ENCODE measurements around the gene C11orf71.

C11orf71 gene

GRCh38 chr11:114395736-114396135 is 4.6 kb downstream of the C11orf71 start:
- ChIA-PET CTCF (no interaction called here), POLR2A (no interaction called here)
- no peak for DNase-seq (ENCODE audit: extremely low spot score)
- TF ChIP-seq PKNOX1 (IDR thresholded peaks at IDR 0.05) (no peak), BHLHE40 (IDR thresholded peaks at IDR 0.05; ENCODE audit: borderline replicate concordance) (no peak), CTBP1 (IDR thresholded peaks at IDR 0.05; ENCODE audit: borderline replicate concordance) (no peak), FOXA1 (IDR thresholded peaks at IDR 0.05) (no peak), SUZ12 (IDR thresholded peaks at IDR 0.05) (no peak), L3MBTL2 (conservative IDR thresholded peaks at IDR 0.05) (no peak), FOXK2 (IDR thresholded peaks at IDR 0.05) (no peak), HDGF (IDR thresholded peaks at IDR 0.05; ENCODE audit: borderline replicate concordance) (no peak), ZNF384 (IDR thresholded peaks at IDR 0.05) (no peak)

GRCh38 chr11:114392735-114393667 is 7.3 kb downstream of the C11orf71 start:
- POLR2A ChIA-PET = no interaction called here
- CTCF ChIA-PET = no interaction called here
- no peak for DNase-seq (ENCODE audit: extremely low spot score)
- TF ChIP-seq CTBP1 (IDR thresholded peaks at IDR 0.05; ENCODE audit: borderline replicate concordance) (no peak), SP1 (IDR thresholded peaks at IDR 0.05) (no peak), TARDBP (IDR thresholded peaks at IDR 0.05) (no peak), ARNT (IDR thresholded peaks at IDR 0.05) (no peak), SUZ12 (IDR thresholded peaks at IDR 0.05) (no peak), L3MBTL2 (conservative IDR thresholded peaks at IDR 0.05) (no peak), BHLHE40 (IDR thresholded peaks at IDR 0.05; ENCODE audit: borderline replicate concordance) (no peak), FOXA1 (IDR thresholded peaks at IDR 0.05) (no peak), FOXK2 (IDR thresholded peaks at IDR 0.05) (no peak), PKNOX1 (IDR thresholded peaks at IDR 0.05) (no peak), ZNF384 (IDR thresholded peaks at IDR 0.05) (no peak), ELF4 (IDR thresholded peaks at IDR 0.05) (no peak), NFRKB (IDR thresholded peaks at IDR 0.05) (no peak)

- POLR2A ChIA-PET = no interaction called here
- no peak for DNase-seq (ENCODE audit: extremely low spot score)
- CTCF ChIA-PET = no interaction called here
- TF ChIP-seq PKNOX1 (IDR thresholded peaks at IDR 0.05) (no peak), LEF1 (IDR thresholded peaks at IDR 0.05; ENCODE audit: borderline replicate concordance) (no peak), ZNF384 (IDR thresholded peaks at IDR 0.05) (no peak), FOXK2 (IDR thresholded peaks at IDR 0.05) (no peak), HDGF (IDR thresholded peaks at IDR 0.05; ENCODE audit: borderline replicate concordance) (no peak), BHLHE40 (IDR thresholded peaks at IDR 0.05; ENCODE audit: borderline replicate concordance) (no peak), NFRKB (IDR thresholded peaks at IDR 0.05) (no peak), FOXA1 (IDR thresholded peaks at IDR 0.05) (no peak), SUZ12 (IDR thresholded peaks at IDR 0.05) (no peak), ARNT (IDR thresholded peaks at IDR 0.05) (no peak), CTBP1 (IDR thresholded peaks at IDR 0.05; ENCODE audit: borderline replicate concordance) (no peak), FOXM1 (IDR thresholded peaks at IDR 0.05; ENCODE audit: borderline replicate concordance) (no peak), ELF4 (IDR thresholded peaks at IDR 0.05) (no peak), TARDBP (IDR thresholded peaks at IDR 0.05) (no peak), SP1 (IDR thresholded peaks at IDR 0.05) (no peak), L3MBTL2 (conservative IDR thresholded peaks at IDR 0.05) (no peak)
These were observed 13.8 kb downstream of the C11orf71 start for GRCh38 chr11:114386545-114386944.

DNA sequence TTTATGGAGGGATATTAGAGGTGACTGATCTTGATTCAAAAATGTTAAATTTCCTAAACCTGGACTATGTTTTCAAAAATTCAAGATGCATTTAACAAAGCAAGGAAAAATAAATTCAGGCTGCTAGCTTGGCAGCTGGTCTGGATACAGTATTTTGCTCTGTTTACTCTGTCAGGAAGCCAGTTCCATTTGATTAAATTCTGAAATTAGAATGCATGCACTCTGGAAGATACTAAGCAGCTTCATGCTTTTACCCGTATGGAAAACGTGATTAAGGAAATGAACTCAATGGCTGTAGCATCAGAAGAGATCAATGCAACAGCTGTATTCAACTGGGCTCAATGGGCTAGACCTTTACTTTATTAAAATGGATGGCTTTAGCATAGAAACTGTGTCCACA is 14.2 kb downstream of the C11orf71 start:
- no peak for DNase-seq (ENCODE audit: extremely low spot score)
- TF ChIP-seq SUZ12 (IDR thresholded peaks at IDR 0.05) (no peak), NFRKB (IDR thresholded peaks at IDR 0.05) (no peak), TARDBP (IDR thresholded peaks at IDR 0.05) (no peak), LEF1 (IDR thresholded peaks at IDR 0.05; ENCODE audit: borderline replicate concordance) (no peak), L3MBTL2 (conservative IDR thresholded peaks at IDR 0.05) (no peak), PKNOX1 (IDR thresholded peaks at IDR 0.05) (no peak), ELF4 (IDR thresholded peaks at IDR 0.05) (no peak), BHLHE40 (IDR thresholded peaks at IDR 0.05; ENCODE audit: borderline replicate concordance) (no peak), FOXA1 (IDR thresholded peaks at IDR 0.05) (no peak)
- CTCF ChIA-PET = no interaction called here
- POLR2A ChIA-PET = no interaction called here

- TF ChIP-seq FOXK2 (IDR thresholded peaks at IDR 0.05) = no peak
- TF ChIP-seq FOXA1 (IDR thresholded peaks at IDR 0.05) = no peak
- TF ChIP-seq ZNF384 (IDR thresholded peaks at IDR 0.05) = no peak
- TF ChIP-seq LEF1 (IDR thresholded peaks at IDR 0.05; ENCODE audit: borderline replicate concordance) = no peak
- TF ChIP-seq PKNOX1 (IDR thresholded peaks at IDR 0.05) = no peak
- no peak for TF ChIP-seq SUZ12 (IDR thresholded peaks at IDR 0.05)
- TF ChIP-seq SP1 (IDR thresholded peaks at IDR 0.05) = no peak
- no peak for DNase-seq (ENCODE audit: extremely low spot score)
- ChIA-PET POLR2A (no interaction called here), CTCF (no interaction called here)
These were observed 15.8 kb downstream of the C11orf71 start for GRCh38 chr11:114384487-114384886.

Data from HEK293T (cell line).